HG02973 (cell line): ENCODE measurements around the gene COL6A5.
"Not testable (repeated sequence)": the region's sequence is repeated elsewhere in the genome, so short reads cannot be mapped to it uniquely, and the experiment has no call there.

Source experiments
- ATAC-seq: cut with Tn5 transposase; IDR thresholded peaks from one replicate; pipeline ENCODE4 v1.9.1; 2021; ENCODE audit warnings: moderate library complexity; ENCODE audit not compliant: unreplicated experiment

Gene COL6A5

DNA sequence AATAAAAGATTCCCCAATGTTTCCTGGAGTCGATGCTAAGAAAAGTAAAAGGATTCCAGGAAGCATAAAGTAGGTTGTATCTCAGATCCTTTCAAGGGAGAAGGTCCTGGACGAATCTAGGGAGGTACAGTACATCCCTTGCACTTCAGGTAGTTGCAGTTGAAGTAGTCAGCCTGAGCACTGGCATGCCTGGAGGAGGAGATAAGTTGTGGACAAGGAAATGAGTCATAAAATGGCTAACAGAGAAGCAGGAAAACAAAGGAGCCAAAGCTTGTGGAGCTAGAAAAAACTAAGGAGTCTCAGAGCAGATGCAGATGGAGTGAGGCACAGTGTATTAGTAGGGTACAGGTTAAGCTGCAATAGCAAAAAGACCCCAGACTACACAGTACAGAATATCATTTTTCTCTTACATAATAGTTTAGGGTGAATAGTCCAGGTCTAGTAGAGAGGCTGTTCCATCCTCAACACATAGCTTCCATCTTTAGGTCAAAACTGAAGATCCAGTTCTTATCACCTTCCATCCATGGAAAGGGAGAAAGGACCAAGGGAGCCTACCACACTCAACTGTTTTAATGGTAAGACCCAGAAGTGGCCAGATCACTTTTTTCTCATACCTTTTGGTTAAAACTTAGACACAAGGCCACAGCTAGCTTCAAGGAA lies 41.3 kb downstream of the COL6A5 start:
- no peak for ATAC-seq

DNA sequence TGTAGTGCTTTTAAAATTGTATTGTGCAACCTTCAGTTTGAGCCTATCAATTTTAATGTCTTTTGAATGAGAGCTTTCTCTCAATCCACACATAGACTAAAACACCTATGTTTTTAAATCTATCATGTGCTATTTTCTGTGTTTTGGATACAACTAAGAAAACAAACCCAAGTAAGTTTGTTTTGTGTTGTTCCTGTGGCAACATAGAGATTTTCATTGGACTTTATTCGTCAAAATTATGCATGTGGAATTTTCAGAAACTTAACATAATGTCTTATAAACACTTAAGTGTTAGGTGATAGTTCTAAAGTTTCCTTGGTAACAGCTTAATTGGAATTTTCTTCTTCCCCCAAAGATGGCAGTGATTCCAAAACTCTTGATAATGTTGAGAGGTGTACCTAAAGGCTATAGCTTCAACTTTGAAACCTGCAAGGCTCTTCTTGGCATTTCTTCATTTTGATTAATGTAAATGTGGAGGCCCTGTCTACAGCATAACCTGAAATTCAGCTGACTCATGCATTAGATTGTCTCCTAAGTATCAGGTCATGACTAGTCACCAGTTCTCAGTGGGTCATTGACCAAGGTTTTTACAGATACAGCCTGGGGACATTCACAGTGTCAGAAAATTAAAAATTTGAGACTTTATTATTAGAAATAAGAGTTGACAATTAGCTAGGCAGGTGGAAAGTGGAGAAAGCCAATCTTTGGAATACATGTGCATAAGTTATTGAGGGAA lies 44.4 kb downstream of the COL6A5 start:
- ATAC-seq, result no peak

DNA sequence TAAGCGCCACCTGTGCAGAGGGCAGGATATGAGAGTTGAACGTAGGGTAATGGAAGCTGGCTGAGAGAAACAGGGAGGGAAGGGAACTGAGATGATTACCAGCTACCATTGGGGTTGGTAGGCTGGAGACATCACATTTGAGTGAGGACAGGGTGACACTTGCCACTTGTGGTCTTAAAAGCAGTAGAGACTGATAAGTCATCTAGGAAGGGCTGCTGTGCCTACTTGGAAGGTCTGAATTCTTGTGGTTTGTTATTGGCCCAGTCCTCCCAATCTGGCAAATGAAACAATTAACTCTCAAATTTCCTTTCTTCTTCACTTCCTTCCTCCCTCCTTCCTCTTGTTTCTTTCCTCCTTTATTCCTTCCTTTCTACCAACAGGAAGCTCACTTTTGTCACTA lies 46.8 kb downstream of the COL6A5 start:
- ATAC-seq, result no peak

DNA sequence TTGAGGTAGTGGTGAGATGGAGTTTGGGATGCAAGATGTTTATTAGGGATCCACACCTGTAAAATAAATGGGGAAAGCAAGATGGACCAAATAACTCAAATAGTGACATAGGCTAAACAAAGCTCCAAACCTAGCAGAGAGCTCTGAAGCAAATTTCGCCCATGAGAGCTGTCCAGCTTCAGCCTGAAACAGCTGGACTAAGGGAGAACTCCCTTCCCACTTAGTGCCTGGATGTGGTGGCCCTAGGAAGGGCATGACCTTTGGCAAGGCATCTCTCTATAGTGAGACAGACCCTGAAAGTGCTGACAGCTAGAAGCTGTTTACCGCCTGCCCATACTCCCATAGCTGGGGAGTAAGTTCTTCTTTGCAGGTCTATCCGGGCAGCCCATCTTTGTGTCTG lies 48.1 kb downstream of the COL6A5 start:
- ATAC-seq, result no peak

DNA sequence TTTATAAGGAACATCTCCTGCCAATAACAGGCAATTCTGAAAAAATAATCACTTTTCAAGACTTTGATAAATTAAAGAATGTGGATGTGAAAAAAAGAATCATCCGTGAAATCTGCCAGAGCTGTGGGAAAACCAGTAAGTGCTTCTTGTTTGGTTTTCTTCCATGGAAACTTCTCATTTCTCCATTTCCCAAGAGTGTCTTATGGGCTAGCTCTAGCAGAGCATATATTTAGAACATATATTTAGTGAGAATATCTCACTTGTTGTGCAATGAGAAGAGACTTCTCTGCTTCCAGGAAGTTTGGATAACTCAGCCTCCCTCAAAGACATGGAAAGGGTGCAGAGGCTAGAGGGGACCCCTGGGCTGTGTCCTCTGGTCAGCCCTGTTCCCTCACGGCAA lies 49.9 kb downstream of the COL6A5 start:
- ATAC-seq, result no peak

DNA sequence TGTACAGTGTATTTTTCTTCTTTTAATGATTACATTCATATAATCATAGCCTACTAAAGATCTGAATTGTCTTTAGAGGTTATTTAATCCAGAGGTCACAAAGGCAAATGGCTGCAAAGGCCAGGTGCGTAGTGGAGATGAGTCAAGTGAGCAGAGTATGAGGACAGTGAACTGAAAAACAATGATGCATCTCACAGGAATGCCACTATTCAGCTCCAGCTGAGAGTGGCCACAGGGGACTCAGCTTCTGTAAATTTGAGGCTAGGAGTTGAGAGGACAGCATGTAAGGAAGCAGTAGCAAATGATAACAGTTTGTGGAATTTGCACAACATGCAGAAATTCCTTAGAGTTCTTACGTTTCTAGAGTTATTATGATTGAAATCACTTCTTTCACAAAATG lies 50.4 kb downstream of the COL6A5 start:
- ATAC-seq, result no peak

DNA sequence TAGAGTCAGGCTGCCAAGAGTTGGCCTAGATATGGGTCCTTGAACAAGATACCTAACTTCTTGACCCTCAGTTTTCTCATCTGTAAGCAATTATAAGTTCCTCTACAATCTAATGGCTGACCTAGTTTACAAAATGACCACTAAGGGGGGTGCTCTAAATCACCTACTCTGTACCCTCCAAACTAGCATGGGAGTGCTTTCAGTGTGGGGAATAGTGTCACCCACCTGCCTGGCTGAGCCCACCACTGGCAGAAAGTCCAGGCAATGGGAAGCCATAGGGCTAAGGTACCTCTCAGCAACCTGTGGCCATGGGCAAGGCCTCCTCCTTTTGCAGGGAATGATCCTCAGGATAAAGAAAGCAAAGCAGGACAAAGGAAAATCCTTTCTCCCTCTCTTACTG lies 58.9 kb downstream of the COL6A5 start:
- no peak for ATAC-seq

DNA sequence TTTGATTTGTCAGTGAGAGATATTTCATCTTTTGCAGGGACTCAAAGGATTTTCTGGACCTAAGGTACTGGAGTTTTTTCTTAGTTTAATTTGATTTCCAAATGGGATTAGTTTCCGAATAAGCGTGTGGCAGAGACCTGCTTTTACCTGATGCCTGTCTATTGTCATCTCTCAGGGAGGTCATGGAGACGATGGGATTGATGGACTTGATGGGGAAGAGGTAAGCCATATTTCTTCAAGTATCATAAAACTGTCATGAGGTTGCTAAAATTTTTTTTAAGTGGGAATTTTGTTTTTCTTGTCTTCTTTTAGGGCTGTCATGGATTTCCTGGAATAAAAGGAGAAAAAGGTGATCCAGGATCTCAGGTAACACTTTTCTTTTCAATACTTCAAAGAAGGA lies 60.5 kb downstream of the COL6A5 start:
- ATAC-seq, result no peak

DNA sequence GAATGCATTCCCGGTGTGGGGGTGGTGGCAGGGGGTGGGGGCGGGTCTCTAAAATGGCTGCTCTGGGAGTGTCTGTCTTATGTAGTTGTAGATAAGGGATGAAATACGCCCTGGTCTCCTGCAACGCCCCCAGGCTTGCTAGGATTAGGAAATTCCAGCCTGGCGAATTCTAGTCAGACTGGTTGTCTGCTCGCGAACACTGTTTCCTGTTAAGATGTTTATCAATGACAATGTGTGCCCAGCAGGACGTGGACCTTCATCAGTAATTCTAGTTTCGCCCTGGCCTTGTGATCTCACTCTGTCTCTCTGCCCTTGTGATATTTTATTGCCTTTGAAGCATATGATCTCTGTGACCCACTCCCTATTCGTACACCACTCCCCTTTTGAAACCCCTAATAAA lies 62.8 kb downstream of the COL6A5 start:
- ATAC-seq, result not testable (repeated sequence)

DNA sequence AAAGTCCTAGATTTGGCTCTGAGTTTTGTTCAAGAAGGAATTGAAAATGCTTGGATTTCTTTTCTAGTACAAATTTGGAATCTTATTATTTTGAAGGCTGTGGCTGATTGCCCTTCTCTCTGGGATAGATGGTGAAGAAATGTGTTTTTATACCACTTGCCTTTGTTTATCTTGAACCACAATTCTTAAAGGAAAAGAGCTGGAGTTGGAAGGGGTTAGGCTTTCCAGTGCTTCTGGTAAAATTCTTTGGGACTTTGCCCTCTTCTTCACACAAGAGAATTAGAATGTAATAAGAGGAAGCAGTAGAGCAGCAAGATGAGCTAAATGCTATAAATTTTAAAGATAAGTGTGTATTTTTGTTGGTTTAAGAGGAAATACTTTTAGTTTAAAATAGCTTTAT lies 65.8 kb downstream of the COL6A5 start:
- no peak for ATAC-seq

DNA sequence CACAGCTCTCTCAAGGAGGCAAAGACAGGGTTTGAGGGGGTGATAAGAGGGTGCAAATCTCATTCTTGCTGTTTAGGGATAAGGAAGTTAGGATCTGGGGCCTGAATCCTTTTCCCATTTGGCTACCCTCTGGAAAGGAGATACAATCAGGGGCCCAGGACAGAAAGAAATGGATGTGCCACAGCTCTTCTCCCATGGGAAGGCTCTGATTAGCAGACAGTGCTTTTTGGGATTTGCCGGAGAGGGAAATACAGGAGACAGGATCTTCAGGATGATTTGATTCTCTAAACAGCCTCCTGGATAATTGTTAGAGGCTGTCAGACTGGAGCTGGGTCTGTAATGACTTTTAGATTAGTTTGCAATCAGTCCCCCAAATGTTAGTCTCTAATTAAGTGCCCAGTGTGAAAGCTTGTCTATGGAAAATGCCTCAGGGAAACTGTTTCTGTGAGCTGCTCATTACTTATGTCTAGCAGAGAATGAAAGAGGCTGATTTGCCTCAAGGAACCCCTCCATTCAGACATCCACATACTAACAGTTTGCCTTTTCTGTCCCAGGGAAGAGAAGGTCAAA lies 67.6 kb downstream of the COL6A5 start:
- ATAC-seq, result no peak

DNA sequence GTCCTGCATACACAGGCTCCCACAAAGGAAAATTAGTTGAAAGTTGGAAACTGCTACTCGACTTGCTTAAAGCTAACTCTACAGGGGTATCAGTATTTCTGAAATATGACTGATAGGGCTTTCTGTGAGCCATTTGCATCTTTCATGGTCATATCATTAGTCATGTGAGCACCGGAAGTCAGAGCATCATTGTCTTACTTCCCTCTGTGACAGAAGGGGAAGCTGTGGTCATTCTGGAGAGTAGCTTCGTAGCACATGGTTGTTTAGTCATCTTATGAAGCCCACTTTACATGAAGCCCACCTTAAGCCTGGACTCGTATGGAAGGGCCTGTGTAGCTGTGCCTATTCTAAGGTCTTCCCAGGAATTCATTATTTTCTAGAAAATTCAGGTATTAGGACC lies 69.0 kb downstream of the COL6A5 start:
- no peak for ATAC-seq

DNA sequence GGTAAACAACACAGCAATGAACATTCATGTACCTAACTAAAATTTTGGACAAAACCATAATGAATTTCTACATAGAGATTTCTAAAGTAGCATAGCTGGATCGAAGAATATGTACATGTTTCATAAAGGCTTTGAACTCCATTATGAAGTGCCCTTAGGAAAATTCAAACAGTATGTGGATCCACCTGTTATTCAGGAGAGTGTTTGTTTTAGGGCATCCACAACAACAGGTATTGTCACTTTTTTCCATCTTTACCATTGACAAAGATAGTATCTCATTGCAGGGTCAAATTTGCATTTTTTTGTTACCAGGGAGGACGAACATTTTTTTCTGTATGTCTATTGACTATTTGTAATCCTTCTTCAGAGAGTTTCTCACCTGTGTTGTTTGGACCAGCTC lies 75.0 kb downstream of the COL6A5 start:
- no peak for ATAC-seq

DNA sequence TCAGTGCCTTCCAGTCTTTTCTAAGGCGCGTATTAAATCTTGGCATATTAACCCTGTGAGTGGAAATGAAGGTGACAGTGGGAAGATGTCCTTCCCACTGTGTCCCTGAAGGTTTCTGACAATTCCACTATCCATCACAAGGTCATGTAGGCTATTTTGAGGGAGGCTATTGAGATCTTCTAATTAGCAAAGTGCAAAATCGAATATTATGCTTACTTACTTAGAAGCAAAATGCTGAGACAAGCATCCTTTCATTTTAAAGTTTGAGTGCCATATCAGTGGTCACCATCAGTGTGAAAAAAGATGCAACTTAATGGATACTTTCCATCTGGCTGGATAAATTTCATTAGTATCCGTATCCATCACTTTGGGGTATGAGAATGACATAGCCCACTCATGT lies 77.6 kb downstream of the COL6A5 start:
- no peak for ATAC-seq

DNA sequence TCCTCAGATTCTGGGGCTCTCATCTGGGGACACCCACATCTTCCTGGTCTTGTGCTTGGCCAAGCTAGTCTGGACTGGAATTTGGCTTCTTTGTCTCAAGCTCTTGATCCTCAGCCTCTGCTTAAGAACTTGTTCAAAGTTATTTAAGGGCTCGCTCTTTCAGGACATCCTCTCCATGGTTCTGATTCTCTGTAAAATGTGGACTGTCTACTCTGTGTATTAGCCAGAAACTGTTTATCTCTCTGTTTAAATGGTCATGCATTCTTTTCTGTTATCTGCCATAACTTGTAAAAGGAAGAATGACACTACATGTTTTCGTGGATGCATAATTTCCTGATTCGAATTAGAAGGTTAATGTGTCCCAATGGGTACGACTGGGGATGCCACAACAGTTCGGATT lies 79.4 kb downstream of the COL6A5 start:
- no peak for ATAC-seq

DNA sequence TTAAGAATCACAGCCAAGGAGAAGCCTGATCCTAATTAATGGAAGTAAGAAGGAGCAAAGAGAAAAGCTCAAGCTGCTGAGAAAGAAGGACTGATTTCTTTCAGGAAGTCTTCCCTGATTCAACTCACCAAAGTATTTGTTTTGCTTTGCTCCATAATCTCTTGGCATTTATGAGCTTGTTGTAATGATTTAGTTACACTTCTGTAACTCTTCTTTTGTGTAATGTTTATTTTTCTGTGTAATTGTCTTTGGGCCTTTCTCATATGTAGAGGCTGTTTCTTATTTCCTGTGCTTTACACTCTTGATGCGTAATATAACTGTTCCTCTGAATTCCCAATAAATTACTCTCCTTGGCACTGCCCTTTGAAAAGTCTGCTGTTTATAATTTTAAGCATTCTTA lies 80.0 kb downstream of the COL6A5 start:
- no peak for ATAC-seq

DNA sequence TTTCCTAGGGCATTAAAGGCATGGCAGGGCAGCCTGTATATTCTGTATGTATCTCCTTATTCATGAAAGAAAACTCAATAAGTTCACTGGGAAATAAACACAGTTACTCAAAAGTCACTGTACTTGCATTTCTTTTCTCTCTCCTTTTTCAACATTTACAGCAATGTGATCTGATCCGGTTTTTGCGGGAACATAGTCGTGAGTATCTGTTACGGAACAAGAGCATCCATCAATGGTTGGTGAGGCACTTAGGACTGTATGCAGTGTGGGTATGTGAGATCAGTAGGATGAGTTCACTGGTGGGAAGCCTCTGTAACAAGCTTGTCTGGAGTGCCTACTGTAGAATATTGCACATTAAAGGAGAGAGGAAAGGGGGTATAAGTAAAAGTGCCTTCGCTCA lies 80.7 kb downstream of the COL6A5 start:
- ATAC-seq, result no peak

DNA sequence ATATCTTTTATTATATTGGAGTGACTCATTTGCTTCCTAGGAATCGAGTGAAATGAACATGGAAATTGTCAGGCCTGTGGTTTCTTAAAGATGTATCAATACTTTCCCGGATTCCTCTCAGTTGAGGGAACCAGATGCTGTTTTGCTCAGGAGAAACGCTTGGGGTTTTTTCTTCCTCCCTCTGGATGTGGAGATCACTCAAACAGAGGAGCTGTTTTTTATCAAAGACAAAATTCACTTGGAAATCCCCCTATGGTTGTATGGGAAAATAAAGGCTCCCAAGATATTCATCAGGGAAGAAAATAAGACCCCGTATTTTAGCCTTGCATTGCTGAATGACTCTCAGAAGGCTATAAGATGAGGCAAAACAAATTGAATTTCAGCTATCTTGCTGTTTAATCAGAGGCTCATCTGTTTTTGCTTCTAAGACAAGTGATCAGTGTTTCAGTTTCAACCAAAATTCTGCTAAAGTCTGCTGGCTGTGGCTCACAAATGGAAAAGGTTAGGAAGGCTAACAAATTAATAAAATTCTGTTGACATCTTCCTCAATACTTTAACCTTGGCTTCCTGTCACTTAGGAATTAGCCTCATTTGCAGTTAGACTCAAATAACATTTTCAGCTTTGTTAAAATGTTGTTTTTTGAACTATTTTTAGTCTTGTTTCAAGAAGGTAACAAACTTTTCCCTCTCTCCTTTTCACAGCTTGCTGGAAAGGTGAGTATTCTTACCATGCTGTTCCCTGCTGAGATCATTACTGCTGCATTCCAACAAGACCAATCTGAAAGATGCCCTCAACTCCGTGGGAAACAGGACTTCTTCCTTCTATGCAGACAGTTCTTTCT lies 83.6 kb downstream of the COL6A5 start:
- no peak for ATAC-seq

DNA sequence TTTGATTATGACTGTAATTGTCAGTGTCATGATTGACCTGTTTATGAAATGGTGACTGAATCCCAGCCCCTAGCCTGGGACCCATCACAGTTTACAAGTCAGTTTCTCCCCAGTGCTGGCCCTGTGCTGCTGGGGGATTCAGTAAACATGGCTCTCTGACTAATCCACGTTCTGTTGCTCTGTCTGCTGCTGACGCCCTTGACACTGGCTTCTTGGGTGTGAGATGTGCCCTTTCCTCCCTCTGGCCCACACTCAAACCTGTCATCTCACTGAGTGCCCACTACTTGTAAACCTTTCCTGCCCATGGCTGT lies 84.2 kb downstream of the COL6A5 start:
- no peak for ATAC-seq

DNA sequence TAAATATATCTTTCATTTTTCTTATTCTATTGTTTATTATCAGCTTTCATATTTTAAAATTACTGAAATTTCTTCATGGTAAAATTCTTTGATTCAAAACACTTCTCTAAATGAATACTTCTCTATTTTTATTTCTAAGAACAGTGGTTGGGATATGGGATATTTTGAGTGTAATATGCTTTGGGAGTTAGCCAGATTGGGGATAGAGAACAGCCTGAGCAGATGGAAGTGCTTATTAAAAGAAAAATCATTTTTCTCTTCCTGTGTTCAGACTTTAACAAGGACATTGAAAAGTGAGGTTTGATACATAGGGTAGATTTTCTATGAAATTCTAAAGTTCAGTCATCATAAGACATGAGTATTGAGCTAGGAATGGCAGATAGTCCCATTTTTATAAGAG lies 84.8 kb downstream of the COL6A5 start:
- ATAC-seq, result no peak

DNA sequence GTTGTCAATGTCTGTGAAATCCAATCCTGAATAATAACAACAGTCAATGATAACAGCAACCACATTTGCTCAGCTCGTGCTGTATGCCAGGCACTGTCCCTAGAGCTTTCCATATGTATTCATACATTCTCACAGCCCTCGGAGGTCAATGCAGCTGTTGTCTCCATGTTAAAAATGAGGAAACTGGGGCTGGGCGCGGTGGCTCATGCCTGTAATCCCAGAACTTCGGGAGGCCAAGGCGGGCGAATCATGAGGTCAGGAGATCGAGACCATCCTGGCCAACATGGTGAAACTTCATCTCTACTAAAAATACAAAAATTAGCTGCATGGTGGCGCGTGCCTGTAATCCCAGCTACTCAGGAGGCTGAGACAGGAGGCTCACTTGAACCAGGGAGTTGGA lies 86.6 kb downstream of the COL6A5 start:
- not testable (repeated sequence) for ATAC-seq

DNA sequence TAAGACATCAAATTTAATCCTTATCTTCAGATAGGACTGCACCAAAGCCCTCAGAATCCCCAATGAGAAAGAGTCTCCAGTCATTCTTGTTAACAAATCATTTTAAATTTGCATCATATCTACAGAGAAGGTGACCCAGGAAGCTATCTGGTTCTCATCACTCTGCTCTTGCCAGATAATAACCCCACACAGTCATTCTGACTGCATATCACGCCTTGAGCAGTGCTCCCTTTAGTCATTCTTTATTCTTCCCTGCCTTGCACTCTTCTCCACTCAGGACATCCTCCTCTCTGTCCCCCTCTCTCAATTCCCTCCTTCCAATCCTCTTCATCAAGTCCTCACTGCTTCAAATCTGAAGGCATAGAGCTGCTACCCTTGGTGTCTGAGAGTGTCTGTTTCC lies 87.8 kb downstream of the COL6A5 start:
- no peak for ATAC-seq
